Epithelial cell of esophagus (primary cell): ENCODE measurements around the gene VPS35L.

Experiments used
- DNase-seq: peaks from one replicate; pipeline ENCODE4 v3.0.0; 2010; ENCODE audit warnings: low read depth
- H3K4me3 ChIP-seq: 2 replicates; pipeline ENCODE4 v1.5.1; 2011; ENCODE audit warnings: mild to moderate bottlenecking, low read length, control low read depth
- TF ChIP-seq, protein P1 (sequence below): IDR thresholded peaks from 2 replicates; pipeline ENCODE4 v1.5.1; 2011; ENCODE audit warnings: low read depth, mild to moderate bottlenecking, low read length, control low read depth, inconsistent platforms; ENCODE audit not compliant: insufficient read depth; ENCODE audit errors: missing control alignments

Gene VPS35L

GRCh38 chr16:19690196-19690595 is 134.7 kb downstream of the VPS35L start:
- TF ChIP-seq, protein P1, sequence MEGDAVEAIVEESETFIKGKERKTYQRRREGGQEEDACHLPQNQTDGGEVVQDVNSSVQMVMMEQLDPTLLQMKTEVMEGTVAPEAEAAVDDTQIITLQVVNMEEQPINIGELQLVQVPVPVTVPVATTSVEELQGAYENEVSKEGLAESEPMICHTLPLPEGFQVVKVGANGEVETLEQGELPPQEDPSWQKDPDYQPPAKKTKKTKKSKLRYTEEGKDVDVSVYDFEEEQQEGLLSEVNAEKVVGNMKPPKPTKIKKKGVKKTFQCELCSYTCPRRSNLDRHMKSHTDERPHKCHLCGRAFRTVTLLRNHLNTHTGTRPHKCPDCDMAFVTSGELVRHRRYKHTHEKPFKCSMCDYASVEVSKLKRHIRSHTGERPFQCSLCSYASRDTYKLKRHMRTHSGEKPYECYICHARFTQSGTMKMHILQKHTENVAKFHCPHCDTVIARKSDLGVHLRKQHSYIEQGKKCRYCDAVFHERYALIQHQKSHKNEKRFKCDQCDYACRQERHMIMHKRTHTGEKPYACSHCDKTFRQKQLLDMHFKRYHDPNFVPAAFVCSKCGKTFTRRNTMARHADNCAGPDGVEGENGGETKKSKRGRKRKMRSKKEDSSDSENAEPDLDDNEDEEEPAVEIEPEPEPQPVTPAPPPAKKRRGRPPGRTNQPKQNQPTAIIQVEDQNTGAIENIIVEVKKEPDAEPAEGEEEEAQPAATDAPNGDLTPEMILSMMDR: no peak
- DNase-seq: no peak
- H3K4me3 ChIP-seq: no peak overlapping the region

DNA sequence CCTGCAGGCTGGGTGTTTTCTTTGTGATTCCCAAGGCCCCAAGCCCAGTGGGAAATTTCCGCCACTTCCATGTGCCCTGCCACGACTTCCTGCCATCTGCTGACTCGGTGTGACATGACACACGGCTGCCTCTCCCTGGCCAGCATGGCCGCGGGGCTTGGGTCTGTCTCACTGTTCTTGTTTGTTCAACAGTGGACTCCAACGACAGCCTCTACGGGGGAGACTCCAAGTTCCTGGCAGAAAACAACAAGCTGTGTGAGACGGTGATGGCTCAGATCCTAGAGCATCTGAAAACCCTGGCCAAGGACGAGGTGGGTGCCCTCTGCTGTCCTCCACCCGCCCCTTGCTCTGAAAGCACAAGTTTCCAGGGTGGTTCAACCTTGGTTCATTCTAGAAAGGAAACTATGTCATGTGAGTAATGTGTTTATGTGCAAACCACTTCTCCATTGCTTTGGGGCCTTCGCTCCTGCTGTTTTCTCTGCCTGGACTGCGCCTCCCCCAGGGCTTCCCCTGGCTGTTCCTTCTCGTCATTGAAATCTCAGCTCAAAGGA is 135.7 kb downstream of the VPS35L start:
- no peak for DNase-seq
- TF ChIP-seq, protein P1: no peak
- no peak overlapping the region for H3K4me3 ChIP-seq

GRCh38 chr16:19694989-19695388 is 139.5 kb downstream of the VPS35L start:
- no peak for DNase-seq
- TF ChIP-seq, protein P1: no peak
- H3K4me3 ChIP-seq: no peak overlapping the region

DNA sequence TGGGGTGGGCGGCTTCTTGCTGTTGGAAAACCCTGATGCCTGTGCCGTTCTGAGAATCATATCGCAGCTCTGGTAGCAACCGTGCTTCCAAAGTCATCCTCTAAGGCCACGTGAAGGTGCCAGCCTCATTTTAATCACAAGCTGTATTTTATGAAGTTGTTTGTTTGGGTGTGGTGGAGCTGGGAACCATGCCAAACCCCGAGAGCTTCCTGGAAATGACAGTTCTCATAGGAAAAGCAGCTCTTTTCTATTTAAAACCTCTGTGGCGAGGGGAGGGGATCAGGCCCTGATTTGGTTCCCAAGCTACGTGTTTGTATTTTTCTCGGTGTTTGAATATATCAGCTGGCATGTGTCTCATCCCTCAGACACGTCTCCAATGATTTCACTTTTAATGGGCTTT is 140.8 kb downstream of the VPS35L start:
- TF ChIP-seq, protein P1: no peak
- no peak overlapping the region for H3K4me3 ChIP-seq
- peak; percentile 87 for DNase-seq

DNA sequence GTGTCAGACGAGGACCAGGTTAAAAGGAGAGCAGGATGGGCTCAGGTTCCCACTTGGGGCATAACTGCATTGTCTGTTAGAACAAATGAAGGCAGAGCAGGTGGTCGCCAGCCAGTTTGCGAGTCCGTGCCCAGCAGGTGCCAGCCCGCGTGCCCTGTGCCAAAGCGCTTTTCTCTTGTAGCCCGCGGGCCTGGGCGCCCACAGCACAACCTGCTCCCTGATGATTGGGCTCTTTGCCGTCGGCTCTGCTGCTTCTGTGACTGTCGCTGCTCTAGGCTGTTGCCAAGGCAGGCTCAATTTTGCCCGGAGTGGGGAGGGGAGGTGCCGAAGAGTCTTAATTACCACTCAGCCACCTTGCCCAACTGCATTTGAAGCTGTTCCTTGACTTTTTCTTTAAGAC is 141.5 kb downstream of the VPS35L start:
- TF ChIP-seq, protein P1: no peak
- H3K4me3 ChIP-seq: no peak overlapping the region
- no peak for DNase-seq

GRCh38 chr16:19697756-19698318 is 142.3 kb downstream of the VPS35L start:
- no peak for DNase-seq
- no peak overlapping the region for H3K4me3 ChIP-seq
- TF ChIP-seq, protein P1: no peak
